Neuronal stem cell (in vitro differentiated cells): ENCODE measurements around the gene TIMMDC1.

Experiments used
- DNase-seq: peaks from one replicate; pipeline ENCODE4 v3.0.0-alpha.2; 2013; ENCODE audit warnings: low spot score
- H2AFZ ChIP-seq: one replicate; pipeline ENCODE4 v1.6.1; 2013; ENCODE audit warnings: mild to moderate bottlenecking, low read length, inconsistent platforms
- H2AK5ac ChIP-seq: 2 replicates; pipeline ENCODE4 v1.6.1; 2013; ENCODE audit warnings: low read depth, mild to moderate bottlenecking, inconsistent platforms, low read length, moderate library complexity, mixed read lengths
- H2BK120ac ChIP-seq: 2 replicates; pipeline ENCODE4 v1.6.1; 2013; ENCODE audit warnings: low read depth, mild to moderate bottlenecking, inconsistent platforms, low read length, moderate library complexity, mixed read lengths
- H2BK12ac ChIP-seq: one replicate; pipeline ENCODE4 v1.6.1; 2013; ENCODE audit warnings: low read length, inconsistent platforms
- H2BK15ac ChIP-seq: 2 replicates; pipeline ENCODE4 v1.6.1; 2013; ENCODE audit warnings: mild to moderate bottlenecking, low read length, inconsistent platforms, mixed read lengths
- H2BK5ac ChIP-seq: one replicate; pipeline ENCODE4 v1.6.1; 2013; ENCODE audit warnings: inconsistent platforms, mild to moderate bottlenecking, low read length, moderate library complexity
- H3K14ac ChIP-seq: one replicate; pipeline ENCODE4 v1.6.1; 2013; ENCODE audit warnings: low read length, inconsistent platforms
- H3K18ac ChIP-seq: 2 replicates; pipeline ENCODE4 v1.6.1; 2013; ENCODE audit warnings: low read length, inconsistent platforms
- H3K23ac ChIP-seq: 2 replicates; pipeline ENCODE4 v1.6.1; 2013; ENCODE audit warnings: low read depth, mild to moderate bottlenecking, mixed read lengths, low read length, inconsistent platforms; ENCODE audit not compliant: poor library complexity
- H3K27ac ChIP-seq: replicated peaks from 3 replicates; pipeline ENCODE4 v1.5.1; 2013; ENCODE audit warnings: low read length, inconsistent platforms
- H3K27me3 ChIP-seq, 3 experiments: 2 replicates each; pipeline ENCODE4 v1.6.1; 2013; ENCODE audit warnings: low read length in 3 of 3, mild to moderate bottlenecking in 2 of 3, inconsistent platforms in 1 of 3, low read depth in 1 of 3, mixed read lengths in 1 of 3, moderate library complexity in 1 of 3; ENCODE audit not compliant: control insufficient read depth in 3 of 3, insufficient read depth in 3 of 3
- H3K36me3 ChIP-seq, 2 donors: replicated peaks in 1 of 2; 2 replicates each; pipeline ENCODE4 v1.6.1; 2013; ENCODE audit warnings: low read length in 2 of 2; ENCODE audit not compliant: control insufficient read depth in 2 of 2, insufficient read depth in 2 of 2
- H3K4ac ChIP-seq: 2 replicates; pipeline ENCODE4 v1.6.1; 2013; ENCODE audit warnings: inconsistent platforms, mild to moderate bottlenecking, low read length, moderate library complexity
- H3K4me1 ChIP-seq, 2 donors: 1 replicate in 1 of 2; 2 replicates in 1 of 2; pipeline ENCODE4 v1.6.1; 2013; ENCODE audit warnings: low read length in 2 of 2, low read depth in 1 of 2; ENCODE audit not compliant: control insufficient read depth in 2 of 2, insufficient read depth in 1 of 2
- H3K4me2 ChIP-seq: one replicate; pipeline ENCODE4 v1.6.1; 2013; ENCODE audit warnings: mild to moderate bottlenecking, low read length, inconsistent platforms; ENCODE audit not compliant: insufficient read depth, poor library complexity, severe bottlenecking
- H3K4me3 ChIP-seq, 2 donors: 2 replicates each; pipeline ENCODE4 v1.5.1; 2013; ENCODE audit warnings: low read length in 2 of 2, mild to moderate bottlenecking in 2 of 2, inconsistent platforms in 1 of 2, moderate library complexity in 1 of 2
- H3K79me1 ChIP-seq: one replicate; pipeline ENCODE4 v1.6.1; 2013; ENCODE audit warnings: low read depth, mild to moderate bottlenecking, inconsistent platforms, low read length, moderate library complexity
- H3K9ac ChIP-seq: one replicate; pipeline ENCODE4 v1.6.1; 2013; ENCODE audit warnings: mild to moderate bottlenecking, low read depth, low read length, inconsistent platforms; ENCODE audit not compliant: poor library complexity
- H3K9me3 ChIP-seq, 2 donors: replicated peaks in 1 of 2; 2 replicates each; pipeline versions ENCODE3 to v1.6.1; 2013; ENCODE audit warnings: low read length in 2 of 2, mild to moderate bottlenecking in 2 of 2, inconsistent platforms in 1 of 2, low read depth in 1 of 2, mixed read lengths in 1 of 2, moderate library complexity in 1 of 2; ENCODE audit not compliant: control insufficient read depth in 2 of 2, insufficient read depth in 1 of 2
- H4K8ac ChIP-seq: one replicate; pipeline ENCODE4 v1.6.1; 2013; ENCODE audit warnings: low read depth, mild to moderate bottlenecking, inconsistent platforms, low read length, moderate library complexity
- H4K91ac ChIP-seq: one replicate; pipeline ENCODE4 v1.6.1; 2013; ENCODE audit warnings: low read length, low read depth, mild to moderate bottlenecking, inconsistent platforms; ENCODE audit not compliant: poor library complexity
- WGBS, 2 donors: extraction: QIAGEN DNeasy Blood & Tissue Kit; methylation state at CpG; one replicate each; pipeline ENCODE4 v1.1.7; 2013; ENCODE audit warnings: missing lambda C conversion rate in 2 of 2, mixed read lengths in 1 of 2; ENCODE audit not compliant: insufficient read length in 2 of 2, insufficient replicate concordance in 1 of 2; ENCODE audit errors: extremely low coverage in 2 of 2; 5-methylcytosine and 5-hydroxymethylcytosine counted together

Gene TIMMDC1

GRCh38 chr3:119497820-119498185 is 544 bp upstream of the TIMMDC1 start:
- Histone ChIP-seq H2BK12ac (no peak overlapping the region), H3K27me3 (no peaks in the 10 kb centered on the region), H3K27ac (no peak overlapping the region), H2BK120ac (no peak overlapping the region), H2AK5ac (no peak overlapping the region), H2AFZ (peak overlapping the region; percentile 86), H2BK5ac (no peak overlapping the region), H4K8ac (no peak overlapping the region), H3K14ac (no peak overlapping the region), H3K79me1 (peaks cover 3% of the 10 kb centered on the region), H3K36me3 (peaks cover 0 to 19% of the 10 kb centered on the region in 2 donors), H4K91ac (no peak overlapping the region), H3K9ac (peak overlapping the region; percentile 38), H3K9me3 (no peaks in the 10 kb centered on the region), H2BK15ac (no peak overlapping the region), H3K4me1 (peaks cover 1 to 2% of the 10 kb centered on the region in 2 donors), H3K4me2 (peak overlapping the region; percentile 65), H3K4me3 (peak overlapping the region; percentile 76 to 89), H3K4ac (no peak overlapping the region), H3K23ac (no peak overlapping the region), H3K18ac (no peak overlapping the region)
- peak; percentile 5 for DNase-seq
- WGBS, 2 donors: no CpG with 5 or more reads among the region's 8 CpGs

- no peak overlapping the region for H3K23ac ChIP-seq
- no peak for DNase-seq
- no peak overlapping the region for H2BK12ac ChIP-seq
- no peak overlapping the region for H2BK5ac ChIP-seq
- no peak overlapping the region for H2AFZ ChIP-seq
- no peaks in the 10 kb centered on the region for H3K9me3 ChIP-seq
- no peak overlapping the region for H3K4me2 ChIP-seq
- peaks cover 1 to 2% of the 10 kb centered on the region in 2 donors for H3K4me1 ChIP-seq
- no peak overlapping the region for H2BK120ac ChIP-seq
- no peak overlapping the region for H2AK5ac ChIP-seq
- H3K36me3 ChIP-seq: peaks cover 2 to 39% of the 10 kb centered on the region in 2 donors
- H3K27me3 ChIP-seq: no peaks in the 10 kb centered on the region
- H3K4ac ChIP-seq: no peak overlapping the region
- no peak overlapping the region for H3K14ac ChIP-seq
- H3K9ac ChIP-seq: no peak overlapping the region
- no peak overlapping the region for H4K91ac ChIP-seq
- no peak overlapping the region for H2BK15ac ChIP-seq
- H3K18ac ChIP-seq: no peak overlapping the region
- peaks cover 3% of the 10 kb centered on the region for H3K79me1 ChIP-seq
- H3K4me3 ChIP-seq: no peak overlapping the region
- no CpG with 5 or more reads among the region's 4 CpGs for WGBS, 2 donors
- H4K8ac ChIP-seq: no peak overlapping the region
- no peak overlapping the region for H3K27ac ChIP-seq
Measured at GRCh38 chr3:119500265-119500664, 1.9 kb downstream of the TIMMDC1 start.

- no CpG with 5 or more reads among the region's 2 CpGs for WGBS, 2 donors
- H3K4me3 ChIP-seq: no peak overlapping the region
Measured at GRCh38 chr3:119500901-119501300, 2.6 kb downstream of the TIMMDC1 start.

GRCh38 chr3:119506631-119507030 is 8.3 kb downstream of the TIMMDC1 start:
- H2AK5ac ChIP-seq: no peak overlapping the region
- no peaks in the 10 kb centered on the region for H3K27me3 ChIP-seq
- no peak overlapping the region for H4K8ac ChIP-seq
- H3K4ac ChIP-seq: no peak overlapping the region
- H3K18ac ChIP-seq: no peak overlapping the region
- H3K4me3 ChIP-seq: no peak overlapping the region
- no peaks in the 10 kb centered on the region for H3K79me1 ChIP-seq
- no peak overlapping the region for H3K23ac ChIP-seq
- H3K4me2 ChIP-seq: no peak overlapping the region
- no peaks in the 10 kb centered on the region for H3K4me1 ChIP-seq
- no peaks in the 10 kb centered on the region for H3K9me3 ChIP-seq
- no peak overlapping the region for H3K14ac ChIP-seq
- no peak overlapping the region for H2BK5ac ChIP-seq
- H3K27ac ChIP-seq: no peak overlapping the region
- H2BK15ac ChIP-seq: no peak overlapping the region
- H3K9ac ChIP-seq: no peak overlapping the region
- H3K36me3 ChIP-seq: peaks cover 8 to 92% of the 10 kb centered on the region in 2 donors
- no peak overlapping the region for H4K91ac ChIP-seq
- H2AFZ ChIP-seq: no peak overlapping the region
- WGBS, 2 donors: no CpG with 5 or more reads among the region's 4 CpGs
- no peak overlapping the region for H2BK120ac ChIP-seq
- no peak overlapping the region for H2BK12ac ChIP-seq
- DNase-seq: no peak

More at GRCh38 chr3:119500901-119501300, 2.6 kb downstream of the TIMMDC1 start:
- no peak for DNase-seq
- no peak overlapping the region for H3K27ac ChIP-seq
- H4K91ac ChIP-seq: no peak overlapping the region
- peaks cover 3% of the 10 kb centered on the region for H3K79me1 ChIP-seq
- H2BK12ac ChIP-seq: no peak overlapping the region
- no peak overlapping the region for H3K23ac ChIP-seq
- H3K4ac ChIP-seq: no peak overlapping the region
- H3K14ac ChIP-seq: no peak overlapping the region
- H3K4me2 ChIP-seq: no peak overlapping the region
- H3K4me1 ChIP-seq: peaks cover 1 to 2% of the 10 kb centered on the region in 2 donors
- H3K9ac ChIP-seq: no peak overlapping the region
- H2BK5ac ChIP-seq: no peak overlapping the region
- H2BK15ac ChIP-seq: no peak overlapping the region
- H3K27me3 ChIP-seq: no peaks in the 10 kb centered on the region
- H3K9me3 ChIP-seq: no peaks in the 10 kb centered on the region
- H2BK120ac ChIP-seq: no peak overlapping the region
- H2AK5ac ChIP-seq: no peak overlapping the region
- peaks cover 2 to 45% of the 10 kb centered on the region in 2 donors for H3K36me3 ChIP-seq
- H2AFZ ChIP-seq: no peak overlapping the region
- no peak overlapping the region for H4K8ac ChIP-seq
- H3K18ac ChIP-seq: no peak overlapping the region
